ENCODE data around the gene SRP54.

GRCh38 chr14:34997762-34998161 is 15.0 kb downstream of the SRP54 start:
- no peak for TF ChIP-seq POLR2AphosphoS5 (IDR thresholded peaks at IDR 0.05; ENCODE audit: low read depth, low read length)
- TF ChIP-seq POLR2A (IDR thresholded peaks at IDR 0.05; ENCODE audit: low read depth, low read length), result no peak
- TF ChIP-seq TAF1 (IDR thresholded peaks at IDR 0.05; ENCODE audit: borderline replicate concordance, low read depth, low read length), result no peak

All from GM12892 (cell line).